Measurements from ENCODE around the gene AFF3.
"Not testable (repeated sequence)": the region's sequence is repeated elsewhere in the genome, so short reads cannot be mapped to it uniquely, and the experiment has no call there.

AFF3 gene

DNA sequence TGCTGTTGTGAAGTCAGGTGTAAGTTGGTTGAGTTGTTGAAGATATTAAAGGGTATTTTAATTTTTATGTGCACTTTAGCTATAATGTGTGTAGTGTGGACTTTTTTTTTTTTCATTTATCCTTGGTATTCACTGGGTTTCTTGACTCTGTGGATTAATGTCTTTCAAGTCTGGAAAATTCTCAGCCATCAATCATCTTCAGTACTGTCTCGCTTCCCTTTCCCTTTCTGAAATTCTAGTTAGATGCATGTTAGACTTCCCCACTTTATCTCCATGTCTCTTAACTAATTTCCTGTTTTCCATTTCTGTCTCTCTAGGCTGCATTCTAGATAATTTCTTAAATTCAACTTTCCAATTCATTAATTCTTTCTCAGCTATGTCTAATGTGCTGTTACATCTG is 404.9 kb downstream of the AFF3 start:
- DNase-seq (ENCODE audit: low read depth) = no peak

DNA sequence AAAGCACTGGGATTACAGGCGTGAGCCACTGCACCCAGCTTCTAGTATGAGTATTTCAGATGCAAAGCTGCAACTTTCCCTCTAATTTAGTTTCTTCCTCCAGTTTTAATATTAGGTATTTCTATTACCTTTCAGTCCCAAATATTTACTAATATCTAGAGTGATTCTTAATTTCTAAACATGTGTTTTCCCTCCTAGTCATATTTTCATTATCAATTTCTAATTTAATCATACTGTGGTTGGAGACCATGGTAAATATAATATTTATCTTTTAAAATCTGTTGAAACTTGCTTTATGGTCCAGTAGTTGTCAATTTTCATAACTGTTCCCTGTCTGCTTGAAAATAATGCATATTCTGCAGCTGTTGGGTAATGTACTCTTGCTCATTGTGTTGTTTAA is 406.6 kb downstream of the AFF3 start:
- no peak for DNase-seq (ENCODE audit: low read depth)

DNA sequence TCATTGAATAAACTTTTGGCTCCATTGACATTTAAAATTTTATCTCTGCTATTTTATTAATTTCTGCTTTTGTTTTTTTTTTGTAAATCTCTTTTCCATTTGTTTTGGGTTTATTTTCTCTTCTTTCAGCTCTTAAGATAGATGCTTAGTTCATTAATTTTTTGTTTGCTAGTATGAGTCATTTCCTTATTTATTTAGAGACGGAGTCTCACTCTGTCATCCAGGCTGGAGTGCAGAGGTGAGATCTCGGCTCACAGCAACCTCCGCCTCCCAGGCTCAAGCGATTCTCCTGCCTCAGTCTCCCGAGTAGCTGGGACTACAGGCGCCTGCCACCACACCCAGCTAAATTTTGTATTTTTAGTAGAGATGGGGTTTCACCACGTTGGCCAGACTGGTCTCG is 407.1 kb downstream of the AFF3 start:
- DNase-seq (ENCODE audit: low read depth) = not testable (repeated sequence)

DNA sequence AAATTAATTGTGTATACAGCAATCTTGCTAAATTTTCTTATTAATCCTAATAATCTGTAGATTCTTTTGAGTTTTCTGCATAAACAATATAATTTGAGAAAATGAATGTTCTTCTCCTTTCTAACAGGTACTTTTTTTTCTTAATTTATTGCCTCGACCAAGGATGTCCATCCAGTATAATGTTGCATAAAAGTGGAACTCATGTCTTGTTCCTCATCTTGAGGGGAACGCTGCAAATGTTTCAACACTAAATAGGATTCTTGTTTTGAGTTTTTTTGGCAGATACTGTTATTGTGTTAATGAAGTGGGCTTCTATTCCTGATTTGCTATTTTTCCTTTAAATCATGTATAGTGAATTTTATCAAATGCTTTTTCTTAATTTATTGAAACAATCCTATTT is 408.2 kb downstream of the AFF3 start:
- no peak for DNase-seq (ENCODE audit: low read depth)

DNA sequence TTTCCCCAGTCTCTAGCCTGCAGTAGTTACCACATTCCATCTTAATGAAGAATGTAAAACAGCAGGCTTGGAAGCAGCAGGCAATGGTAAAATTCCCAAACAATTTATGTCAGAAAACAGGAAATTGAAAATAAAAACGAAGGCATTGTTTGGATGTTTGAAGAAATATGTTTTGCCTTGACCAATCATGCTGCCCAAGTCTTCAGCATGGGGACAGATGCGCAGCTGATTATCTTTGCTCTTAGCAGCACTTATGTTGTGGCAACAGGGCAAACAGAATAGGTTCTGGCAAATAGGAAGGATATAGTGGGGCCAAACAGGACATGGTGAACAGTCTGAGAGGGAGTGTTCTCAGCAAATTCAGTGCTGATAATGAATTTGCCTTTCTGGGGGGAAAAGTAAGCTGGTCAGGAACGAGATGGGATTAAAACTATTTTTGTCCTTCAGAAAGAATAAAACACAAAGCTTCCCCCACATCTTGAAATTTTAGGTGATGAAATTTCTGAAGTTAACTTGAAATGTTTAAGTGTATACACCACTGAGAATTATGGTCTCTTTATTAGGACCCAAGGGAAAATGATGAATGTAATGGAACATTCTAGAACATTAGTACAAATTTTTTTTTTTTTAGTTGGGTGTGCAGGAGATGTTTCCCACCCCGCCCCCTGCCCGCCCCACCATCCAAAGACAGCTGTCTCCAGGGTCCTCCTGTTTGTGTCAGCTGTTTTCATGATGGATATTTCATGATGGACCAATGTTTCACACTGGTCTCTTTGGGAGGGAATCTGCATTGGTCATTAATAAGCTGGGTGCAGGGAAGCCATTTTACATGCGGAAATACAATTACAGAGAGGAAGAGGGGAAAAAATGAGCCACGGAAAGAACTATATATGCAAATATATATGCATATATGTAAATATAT is 413.0 kb downstream of the AFF3 start:
- DNase-seq (ENCODE audit: low read depth) = no peak

DNA sequence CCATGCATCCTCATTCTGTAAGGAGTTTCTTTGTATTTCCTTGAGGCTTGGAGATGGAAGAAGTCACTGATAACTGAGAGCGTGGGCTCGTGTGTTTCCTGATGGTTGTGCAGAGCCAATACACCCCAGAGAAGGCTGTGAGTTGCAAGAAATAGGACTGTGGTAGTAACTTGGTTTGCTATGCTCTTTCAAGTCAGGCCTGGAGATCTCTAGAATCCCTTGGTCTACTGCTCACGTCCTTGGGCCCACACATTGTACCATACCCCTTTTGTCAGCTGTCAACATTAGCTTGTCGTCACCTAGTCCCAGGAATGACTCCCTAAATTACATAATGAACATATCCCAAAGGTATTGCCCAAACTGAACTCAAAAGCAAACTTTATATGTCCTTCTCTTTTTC is 414.2 kb downstream of the AFF3 start:
- DNase-seq (ENCODE audit: low read depth) = no peak

DNA sequence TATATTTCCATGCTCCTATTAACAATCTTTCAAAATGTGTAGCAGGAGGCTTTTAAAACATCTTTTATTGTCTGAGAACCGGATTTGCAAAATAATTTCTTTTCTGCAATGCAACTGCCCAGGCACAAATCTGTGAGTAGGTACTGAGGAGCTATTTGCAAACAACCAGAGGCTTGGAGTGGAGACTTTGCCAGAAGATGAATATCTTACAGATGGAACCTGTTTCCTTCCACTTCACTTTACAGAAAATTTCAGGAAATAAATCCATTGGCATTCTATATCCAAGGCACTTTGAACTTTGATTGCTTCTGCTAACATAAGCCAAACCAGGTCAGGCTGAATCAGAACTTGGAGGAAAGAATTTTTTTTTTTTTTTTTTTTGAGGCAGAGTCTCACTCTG is 415.2 kb downstream of the AFF3 start:
- no peak for DNase-seq (ENCODE audit: low read depth)

DNA sequence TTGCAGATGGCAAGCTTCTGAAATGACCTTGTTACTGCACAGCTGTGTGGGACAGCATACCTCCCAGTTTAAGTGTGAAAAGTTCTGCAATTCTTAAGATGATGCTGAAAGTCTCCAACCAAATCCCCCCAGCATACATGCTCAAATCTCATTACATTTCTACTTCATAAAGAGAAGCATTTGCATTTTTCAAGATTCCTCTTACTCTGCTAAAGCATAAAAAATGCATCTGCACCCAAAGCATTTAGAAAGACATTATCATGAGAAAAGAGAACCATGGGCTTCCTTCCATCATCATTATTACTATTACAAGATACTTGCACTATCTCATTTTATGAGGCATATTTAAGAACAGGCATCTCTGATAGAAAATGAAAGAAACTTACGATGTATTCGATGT is 415.7 kb downstream of the AFF3 start:
- DNase-seq (ENCODE audit: low read depth) = no peak

DNA sequence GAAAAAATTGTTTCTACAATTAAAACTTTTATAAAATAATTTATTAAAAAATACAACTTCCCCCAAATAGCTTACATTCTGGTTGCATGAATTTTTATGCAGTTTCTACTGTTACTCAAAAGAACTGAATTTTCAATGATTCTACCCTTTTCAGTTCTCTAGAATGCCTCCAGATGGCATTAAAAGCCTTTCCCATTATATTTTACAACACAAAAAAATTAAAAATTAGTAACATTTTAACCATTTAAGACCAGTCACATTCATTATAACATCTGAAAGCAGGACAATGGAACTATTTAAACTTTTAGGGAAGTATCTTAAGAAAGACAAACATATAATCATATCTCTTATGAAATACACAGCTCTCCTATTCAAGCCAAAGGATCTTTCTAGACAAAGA is 416.6 kb downstream of the AFF3 start:
- no peak for DNase-seq (ENCODE audit: low read depth)

DNA sequence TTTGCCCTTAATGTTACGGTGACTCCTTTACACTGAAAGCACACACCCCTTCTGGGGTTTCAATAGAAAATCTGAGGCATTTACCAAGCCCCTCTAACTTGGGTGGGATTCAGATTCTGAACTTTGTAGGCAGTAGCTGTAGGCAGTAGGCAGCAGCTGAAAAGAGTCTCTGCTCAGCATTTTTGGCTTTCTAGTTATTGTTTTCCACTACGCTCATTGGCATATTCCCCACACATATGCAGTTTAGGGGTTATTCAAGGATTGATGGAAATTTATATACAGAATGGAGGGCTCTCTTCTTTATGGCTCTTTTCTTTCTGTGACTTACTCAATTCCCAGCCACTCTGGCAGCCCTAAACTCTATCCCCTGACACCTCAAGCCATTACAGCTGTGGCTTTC is 419.9 kb downstream of the AFF3 start:
- no peak for DNase-seq (ENCODE audit: low read depth)

DNA sequence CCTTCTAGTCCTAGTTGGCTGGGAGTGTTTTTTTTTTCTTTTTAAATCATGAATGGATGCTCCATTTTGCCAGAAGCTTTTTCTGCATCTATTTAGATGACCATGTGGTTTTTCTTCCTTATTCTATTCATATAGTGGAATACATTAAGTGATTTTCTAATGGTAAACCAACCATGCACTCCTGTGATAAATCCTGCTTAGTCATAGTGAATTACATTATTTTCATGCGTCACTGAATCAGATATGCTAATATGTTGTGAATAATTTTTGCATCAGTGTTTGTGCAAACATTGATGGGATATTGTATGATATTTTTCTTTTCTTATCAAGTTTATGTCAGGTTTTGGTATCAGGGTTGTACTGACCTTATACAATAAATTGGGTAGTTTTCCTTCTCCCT is 423.3 kb downstream of the AFF3 start:
- DNase-seq (ENCODE audit: low read depth) = no peak

DNA sequence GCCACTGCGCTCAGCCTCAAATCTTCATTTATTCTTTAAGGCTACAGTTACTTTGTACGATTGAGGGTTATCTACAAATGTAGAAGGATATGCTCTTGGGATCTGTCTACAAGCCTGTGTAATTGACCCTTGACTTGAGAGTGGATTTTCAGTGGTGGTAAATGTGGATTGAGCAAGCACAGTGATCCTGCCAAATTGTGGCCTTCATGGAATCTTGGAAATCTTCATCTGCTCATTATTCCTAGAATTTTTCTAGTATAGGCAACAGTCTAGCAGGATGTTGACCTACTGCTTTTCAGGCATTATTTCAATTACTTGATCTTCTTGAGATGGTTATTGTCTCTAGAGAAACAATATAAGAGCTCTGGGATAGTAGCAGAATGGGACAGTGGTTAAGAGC is 426.4 kb downstream of the AFF3 start:
- no peak for DNase-seq (ENCODE audit: low read depth)

DNA sequence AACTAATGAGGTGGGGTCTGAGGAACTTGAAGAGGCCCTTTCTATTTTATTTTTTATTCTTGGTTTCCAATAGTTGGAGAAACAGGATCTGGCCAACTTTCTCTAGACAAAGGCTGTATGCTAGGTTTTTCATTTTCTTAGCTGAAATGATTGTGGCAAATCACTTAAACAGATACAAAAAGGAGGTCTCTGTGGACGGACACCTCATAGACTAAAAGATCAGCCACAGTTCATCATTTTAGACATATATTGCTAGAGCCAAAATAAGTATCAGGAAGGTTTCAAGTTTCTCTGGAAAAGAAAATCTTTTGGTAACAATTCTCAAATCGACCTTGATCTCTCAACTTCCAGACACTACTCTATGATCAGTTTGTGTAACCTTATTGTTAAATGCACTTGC is 428.0 kb downstream of the AFF3 start:
- DNase-seq (ENCODE audit: low read depth) = no peak

DNA sequence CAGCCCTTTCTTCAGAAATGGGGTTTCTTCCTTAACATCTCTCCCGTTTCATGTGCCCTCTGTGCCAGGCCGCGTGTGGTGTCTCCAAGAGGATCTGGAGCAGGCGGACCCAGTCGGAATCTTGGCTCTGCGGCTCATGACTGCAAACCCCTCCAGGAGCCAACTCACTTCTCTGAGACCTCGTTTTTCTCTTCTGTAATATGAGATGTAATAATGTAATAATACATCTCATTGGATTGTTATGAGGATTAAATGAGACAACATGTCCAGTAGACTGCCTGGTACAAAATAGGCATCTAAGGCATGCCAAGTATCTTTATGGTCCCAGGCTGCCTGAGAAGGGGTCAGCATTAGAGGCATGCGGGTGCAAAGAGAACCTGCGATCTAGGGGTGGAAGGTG is 431.2 kb downstream of the AFF3 start:
- DNase-seq (ENCODE audit: low read depth) = no peak

DNA sequence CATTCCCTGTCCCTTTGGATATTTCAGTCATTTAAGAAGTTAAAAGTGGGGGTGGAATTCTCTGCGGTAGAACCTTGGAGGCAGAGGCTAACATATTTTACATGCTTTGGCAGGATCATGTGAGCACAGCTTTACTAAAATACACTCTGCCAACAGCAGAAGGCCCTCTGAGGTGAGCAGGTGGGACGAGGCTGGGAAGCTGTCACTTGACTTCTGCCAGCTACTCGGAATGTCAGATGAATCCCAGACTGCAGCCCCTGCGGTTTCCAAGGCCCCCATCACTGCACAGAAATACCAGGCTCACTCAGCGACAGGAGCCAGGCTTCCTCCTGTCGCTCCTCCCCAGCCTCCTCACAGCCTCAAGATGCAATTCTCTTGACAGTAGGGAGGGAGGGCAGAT is 431.7 kb downstream of the AFF3 start:
- no peak for DNase-seq (ENCODE audit: low read depth)

DNA sequence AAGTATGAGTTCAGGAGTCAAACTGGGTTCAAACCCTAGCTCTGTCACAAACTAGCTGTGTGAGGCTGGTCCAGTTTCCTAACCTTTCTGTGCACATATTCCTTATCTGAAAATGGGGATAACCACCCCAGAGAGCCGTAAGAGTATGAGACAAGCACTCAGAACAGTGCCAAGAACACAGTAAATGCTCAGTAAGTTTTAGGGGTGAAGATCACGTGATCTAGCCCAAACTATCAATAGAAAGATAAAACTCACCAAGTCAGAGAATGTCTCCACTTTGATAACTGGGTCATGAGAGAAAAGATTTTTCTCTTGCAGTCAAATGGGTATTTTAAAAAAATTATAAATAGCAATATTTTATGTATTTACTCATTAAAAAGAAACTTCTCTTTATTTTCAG is 433.2 kb downstream of the AFF3 start:
- no peak for DNase-seq (ENCODE audit: low read depth)

DNA sequence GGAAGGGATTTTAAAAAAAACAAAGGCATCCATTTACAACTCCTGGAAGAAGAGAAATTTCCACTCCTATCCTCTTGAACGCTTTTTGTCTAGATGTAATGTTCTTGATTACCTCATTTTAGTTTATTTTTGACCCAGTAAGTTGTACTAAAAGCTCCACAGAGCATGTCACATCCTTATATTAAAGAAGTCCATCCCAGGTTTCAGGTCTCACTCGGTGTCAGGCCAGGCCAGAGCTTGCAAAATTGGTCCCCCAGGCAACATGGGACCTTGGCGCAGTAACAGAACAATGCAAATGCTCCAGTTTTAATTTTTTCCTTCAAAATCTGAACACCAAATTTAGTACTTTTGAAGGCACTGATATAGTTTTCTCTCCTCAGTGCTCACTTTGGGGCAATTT is 434.2 kb downstream of the AFF3 start:
- no peak for DNase-seq (ENCODE audit: low read depth)

DNA sequence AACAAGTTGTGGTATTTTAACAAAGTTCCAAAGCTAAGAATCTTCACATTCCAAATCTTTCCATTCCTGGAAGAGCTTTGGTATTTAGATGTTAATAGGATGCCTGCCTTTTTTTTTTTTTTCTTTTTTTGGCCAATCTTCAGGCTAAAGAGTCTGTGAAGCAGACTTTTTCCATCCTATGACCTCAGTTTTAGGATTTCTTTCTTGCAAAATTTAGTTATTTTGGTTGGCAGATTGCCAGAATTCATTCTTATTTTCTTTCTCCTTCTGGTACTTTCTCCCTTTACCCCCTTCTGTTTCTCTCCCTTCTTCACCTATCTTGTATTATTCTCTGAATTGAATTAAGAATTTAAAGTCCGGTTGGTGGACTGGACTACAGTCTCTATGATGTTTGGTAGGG is 434.8 kb downstream of the AFF3 start:
- DNase-seq (ENCODE audit: low read depth) = no peak

DNA sequence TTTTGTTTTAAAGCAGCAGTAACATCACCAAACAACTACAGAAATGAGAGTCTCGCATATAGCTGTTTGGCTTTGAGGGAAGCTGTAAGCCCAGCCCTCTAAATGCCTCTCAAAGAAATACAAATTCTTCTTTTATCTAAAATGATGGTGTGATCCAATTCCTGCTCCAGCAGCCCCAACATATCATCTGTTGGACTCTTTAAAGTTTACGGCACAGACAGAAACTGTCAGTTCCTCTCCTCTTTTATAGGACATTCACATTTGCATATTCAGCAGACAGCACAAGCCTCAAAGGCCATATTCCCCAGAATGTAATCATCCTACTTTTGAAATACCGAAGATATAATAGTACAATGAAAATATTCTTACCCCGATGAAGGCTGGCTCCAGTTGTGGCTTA is 435.7 kb downstream of the AFF3 start:
- no peak for DNase-seq (ENCODE audit: low read depth)

DNA sequence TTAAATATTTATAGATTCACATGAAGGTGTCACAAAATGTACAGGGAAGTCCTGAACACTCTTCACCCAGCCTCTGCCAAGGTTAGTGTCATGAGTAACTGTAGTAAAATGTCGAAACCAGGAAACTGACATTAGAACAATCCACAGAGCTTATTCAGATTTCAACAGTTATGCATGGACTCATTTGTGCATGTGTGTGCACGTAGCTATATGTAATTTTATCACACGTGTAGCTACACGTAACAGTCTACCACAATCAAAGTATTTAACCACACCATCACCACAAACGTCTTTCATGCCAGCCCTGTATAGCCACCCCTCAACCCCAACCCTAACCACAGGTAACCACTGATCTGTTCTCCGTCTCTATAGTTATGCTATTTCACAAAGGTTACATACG is 440.9 kb downstream of the AFF3 start:
- no peak for DNase-seq (ENCODE audit: low read depth)

DNA sequence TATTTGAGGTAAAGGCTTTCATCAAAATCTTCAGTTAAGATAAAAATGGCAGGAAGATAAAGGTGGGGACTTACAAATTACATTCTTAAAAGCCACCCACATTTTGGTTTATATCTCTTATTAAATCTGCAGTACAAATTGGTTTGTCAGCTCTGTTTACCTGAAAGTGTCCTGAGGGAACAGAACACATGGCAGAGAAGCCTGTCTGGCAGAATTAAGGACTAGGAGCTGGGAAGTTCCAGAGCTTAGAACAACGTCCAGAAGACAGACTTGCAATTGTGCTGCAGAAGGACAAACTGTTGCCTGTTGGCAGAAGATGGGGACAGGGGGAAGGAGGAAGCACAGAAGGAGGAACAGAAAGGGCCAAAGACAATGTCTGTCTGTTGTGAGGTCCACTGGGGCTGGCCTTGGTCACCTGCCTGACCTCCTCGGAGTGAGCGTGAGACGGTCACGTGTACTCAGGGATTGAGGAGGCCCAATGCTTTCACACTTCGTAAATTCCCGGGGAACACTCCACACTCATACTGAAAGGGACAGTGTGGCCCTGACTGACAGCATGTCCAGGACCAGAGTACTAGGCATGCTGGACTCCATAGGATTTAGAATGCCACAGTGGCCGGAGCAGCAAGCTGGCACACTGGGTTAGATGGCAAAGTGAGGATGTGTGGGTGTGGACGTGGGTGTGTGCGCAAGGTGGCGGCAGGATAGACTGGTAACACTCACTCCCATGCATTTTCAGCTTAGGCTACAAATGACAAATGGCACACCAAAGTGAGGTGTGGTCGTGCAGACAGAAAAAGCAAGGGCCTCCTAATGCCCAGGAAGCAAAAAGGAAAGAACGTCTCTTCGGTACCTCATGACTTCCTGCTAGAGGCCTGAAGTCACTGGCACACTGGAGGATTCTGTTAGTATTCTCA is 441.6 kb downstream of the AFF3 start:
- no peak for DNase-seq (ENCODE audit: low read depth)

DNA sequence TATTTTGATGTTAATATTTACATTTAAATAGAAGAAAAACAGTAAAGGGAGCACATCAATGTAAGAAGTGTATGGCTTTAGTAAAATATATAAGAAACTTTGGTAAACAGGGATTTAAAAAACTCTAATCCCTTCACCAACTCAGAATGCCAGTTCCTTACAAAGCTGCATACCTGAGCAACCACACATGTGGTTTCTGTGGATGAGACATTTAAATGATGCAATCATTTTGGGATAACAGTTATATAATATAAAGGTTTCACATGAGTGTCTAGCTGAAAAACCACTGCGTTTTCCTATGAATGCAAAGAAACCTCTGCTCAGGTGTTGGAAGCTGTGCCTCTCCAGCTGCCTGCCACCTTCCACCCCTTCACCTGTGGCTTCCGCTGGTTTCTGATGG is 443.5 kb downstream of the AFF3 start:
- DNase-seq (ENCODE audit: low read depth) = no peak
